Testis (tissue), 3 donors: ENCODE results near the gene ECEL1. TPM values are rescaled to one million over a fixed set of nuclear protein-coding genes. Genes with fewer than 3 reads are reported as not detected.

Experiments used
- DNase-seq: peaks from one replicate; pipeline ENCODE4 v3.0.0-alpha.2; 2019
- H3K27ac ChIP-seq, 2 donors: fragments of 200-600 bp; sonication (generic); one replicate each; pipeline ENCODE4 v1.5.1; 2019
- H3K27me3 ChIP-seq: fragments of 200-600 bp; sonication (generic); one replicate; pipeline ENCODE4 v1.5.1; 2019
- H3K36me3 ChIP-seq: fragments of 200-600 bp; sonication (generic); one replicate; pipeline ENCODE4 v1.5.1; 2017; ENCODE audit warnings: low read depth; ENCODE audit errors: missing control alignments
- H3K4me1 ChIP-seq: fragments of 200-600 bp; sonication (generic); one replicate; pipeline ENCODE4 v1.5.1; 2019
- H3K4me3 ChIP-seq, 2 donors: fragments of 200-600 bp; sonication (generic); one replicate each; pipeline ENCODE4 v1.5.1; 2017 to 2019
- H3K9me3 ChIP-seq: fragments of 200-600 bp; sonication (generic); one replicate; pipeline ENCODE4 v1.5.1; 2017
- CTCF ChIP-seq, 3 experiments: fragments of 450-650 bp in 2 of 3; fragments of 200-600 bp in 1 of 3; sonication (generic) in 1 of 3; IDR thresholded peaks; one replicate each; pipeline ENCODE4 v1.5.1; 2016 to 2019; ENCODE audit warnings: antibody characterized with exemption in 3 of 3, mild to moderate bottlenecking in 2 of 3, moderate library complexity in 1 of 3
- POLR2A ChIP-seq: fragments of 450-650 bp; IDR thresholded peaks from one replicate; pipeline ENCODE4 v1.6.1; 2017; ENCODE audit warnings: antibody characterized with exemption, mild to moderate bottlenecking, moderate library complexity
- WGBS, 2 donors: methylation state at CpG; one replicate each; pipeline ENCODE4 v1.1.5; 2018; 5-methylcytosine and 5-hydroxymethylcytosine counted together
- intact Hi-C: fragments of 100-400 bp; cut with DNase I; formaldehyde crosslinking; loops from one replicate; pipeline ENCODE4 v1.15.1; 2023; ENCODE audit warnings: low total_unique reads
- polyA plus RNA-seq: library from polyadenylated mRNA; stranded (reverse); fragments of 350-450 nt; fragmentation: Illumina TruSeq; extraction: RNeasy Lipid Tissue Mini Kit (QIAGEN cat#74804); gene quantifications from one replicate; pipeline ENCODE4 v1.2.3, GENCODE V29; 2014; ENCODE audit warnings: low read depth, low replicate concordance; ENCODE audit not compliant: insufficient read depth
- total RNA-seq, 2 donors: library from RNA; depleted of rRNA; stranded (reverse); fragments of >200 nt; gene quantifications; one replicate each; pipeline ENCODE4 v1.2.3, GENCODE V29; 2016

Gene ECEL1
- total and polyA plus RNA-seq, 3 donors from 2014 or later: 2.7 to 8.7 (median 4.3) TPM

DNA sequence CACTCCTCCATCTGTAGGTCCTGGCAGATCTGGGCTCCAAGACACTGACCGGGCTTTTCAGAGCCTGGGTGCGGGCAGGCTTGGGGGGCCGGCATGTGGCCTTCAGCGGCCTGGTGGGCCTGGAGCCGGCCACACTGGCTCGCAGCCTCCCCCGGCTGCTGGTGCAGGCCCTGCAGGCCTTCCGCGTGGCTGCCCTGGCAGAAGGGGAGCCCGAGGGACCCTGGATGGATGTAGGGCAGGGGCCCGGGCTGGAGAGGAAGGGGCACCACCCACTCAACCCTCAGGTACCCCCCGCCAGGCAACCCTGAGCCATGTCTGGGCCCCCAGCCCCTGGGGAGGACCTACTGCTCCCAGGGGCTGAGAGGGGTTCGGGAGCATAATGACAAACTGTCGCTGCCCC, 37.6 kb upstream of the ECEL1 start:
- WGBS, 2 donors: 56 to 68% methylated on average over 3 to 11 of the region's 14 CpGs
- TF ChIP-seq POLR2A (no peak), CTCF (IDR thresholded peaks at IDR 0.05) (no peak)
- H3K4me3 ChIP-seq: no peak overlapping the region

DNA sequence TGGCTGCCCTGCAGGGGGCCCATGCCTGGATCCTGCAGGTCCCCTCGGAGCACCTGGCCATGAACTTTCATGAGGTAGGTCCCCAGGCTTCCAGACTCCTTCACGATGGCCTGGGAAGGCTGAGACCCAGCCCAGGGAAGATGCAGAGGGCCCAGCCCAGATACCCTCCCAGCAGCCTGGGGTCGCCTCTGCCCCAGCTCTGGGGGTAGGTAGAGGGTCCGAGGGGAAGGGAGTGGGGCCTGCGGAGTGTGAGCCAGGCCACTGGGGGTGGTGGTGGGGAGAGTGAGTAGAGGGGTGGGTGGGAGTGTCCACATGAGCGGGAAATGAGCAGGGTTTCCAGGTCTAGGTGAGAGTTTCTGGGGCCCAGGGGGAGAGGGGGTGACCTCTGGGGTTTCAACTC, 37.1 kb upstream of the ECEL1 start:
- no peaks in the 10 kb centered on the region for H3K36me3 ChIP-seq

More for the DNA sequence above, 37.6 kb upstream of the ECEL1 start:
- Histone ChIP-seq H3K27ac (no peak overlapping the region), H3K27me3 (no peaks in the 10 kb centered on the region), H3K4me1 (peaks cover 8% of the 10 kb centered on the region), H3K9me3 (no peaks in the 10 kb centered on the region), H3K36me3 (no peaks in the 10 kb centered on the region)
- intact Hi-C loops: no loop called here
- no peak for DNase-seq

DNA sequence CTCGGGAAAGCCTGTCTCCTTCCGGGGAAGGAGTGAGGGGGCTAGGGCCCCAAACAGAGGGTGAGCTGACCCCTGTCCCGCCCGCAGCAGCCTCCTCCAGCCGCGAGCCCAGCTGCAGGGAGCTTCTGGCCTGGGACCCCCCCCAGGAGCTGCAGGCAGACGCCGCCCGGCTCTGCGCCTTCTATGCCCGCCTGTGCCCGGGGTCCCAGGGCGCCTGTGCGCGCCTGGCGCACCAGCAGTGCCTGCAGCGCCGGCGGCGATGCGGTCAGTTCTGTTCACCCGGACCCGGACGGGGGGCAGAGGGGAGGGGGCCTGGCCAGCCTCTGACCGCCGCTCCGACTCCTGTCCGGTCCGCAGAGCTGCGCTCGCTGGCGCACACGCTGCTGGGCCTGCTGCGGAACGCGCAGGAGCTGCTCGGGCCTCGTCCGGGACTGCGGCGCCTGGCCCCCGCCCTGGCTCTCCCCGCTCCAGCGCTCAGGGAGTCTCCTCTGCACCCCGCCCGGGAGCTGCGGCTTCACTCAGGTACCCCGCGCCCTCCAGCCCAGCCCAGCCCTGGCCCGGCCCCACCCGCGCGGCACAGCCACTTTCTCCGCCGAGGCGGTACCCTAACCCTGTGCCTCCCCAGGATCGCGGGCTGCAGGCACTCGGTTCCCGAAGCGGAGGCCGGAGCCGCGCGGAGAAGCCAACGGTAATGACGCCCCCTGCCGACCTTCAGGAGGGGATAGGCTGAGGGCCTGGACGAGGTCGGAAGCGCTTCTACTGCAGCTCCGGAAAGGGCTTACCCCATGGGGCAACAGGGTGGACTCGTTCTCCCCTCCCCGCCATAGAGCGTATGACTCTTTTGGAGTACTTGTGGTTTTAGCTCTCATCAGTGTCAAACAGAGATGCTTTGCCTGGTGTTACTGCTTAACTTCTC, 36.3 kb upstream of the ECEL1 start:
- Histone ChIP-seq H3K4me1 (peaks cover 8% of the 10 kb centered on the region), H3K9me3 (no peaks in the 10 kb centered on the region), H3K27me3 (no peaks in the 10 kb centered on the region), H3K4me3 (peak overlapping the region; percentile 21 to 32), H3K36me3 (no peaks in the 10 kb centered on the region), H3K27ac (no peak overlapping the region)
- DNase-seq: peak; percentile 43
- WGBS, 2 donors: 0 to 1% methylated on average over 2 to 74 of the region's 75 CpGs
- TF ChIP-seq POLR2A (no peak), CTCF (IDR thresholded peaks at IDR 0.05) (peak in 1 of 3 experiments; percentile 5)
- intact Hi-C loops: no loop called here

More for the DNA sequence above, 37.1 kb upstream of the ECEL1 start:
- DNase-seq: no peak
- 61 to 63% methylated on average over 6 of the region's 6 CpGs for WGBS, 2 donors
- Histone ChIP-seq H3K4me3 (no peak overlapping the region), H3K27ac (no peak overlapping the region), H3K27me3 (no peaks in the 10 kb centered on the region), H3K9me3 (no peaks in the 10 kb centered on the region), H3K4me1 (peaks cover 8% of the 10 kb centered on the region)
- TF ChIP-seq CTCF (IDR thresholded peaks at IDR 0.05): no peak
- TF ChIP-seq POLR2A: no peak
- intact Hi-C loops: no loop called here

DNA sequence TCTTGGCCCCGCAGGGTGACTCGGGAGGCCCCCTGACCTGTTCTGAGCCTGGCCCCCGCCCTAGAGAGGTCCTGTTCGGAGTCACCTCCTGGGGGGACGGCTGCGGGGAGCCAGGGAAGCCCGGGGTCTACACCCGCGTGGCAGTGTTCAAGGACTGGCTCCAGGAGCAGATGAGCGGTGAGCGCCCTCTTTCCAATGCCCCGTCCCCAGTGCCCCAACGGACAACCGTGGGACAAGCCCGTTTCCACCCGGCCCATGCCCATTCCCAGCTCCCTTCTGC, 35.7 kb upstream of the ECEL1 start:
- peak overlapping the region in 1 of 2 donors; percentile 32 for H3K4me3 ChIP-seq
- H3K27me3 ChIP-seq: no peaks in the 10 kb centered on the region
- 6 to 13% methylated on average over 12 to 15 of the region's 16 CpGs for whole genome bisulfite sequencing, 2 donors

More for the DNA sequence above, 35.7 kb upstream of the ECEL1 start:
- DNase-seq: no peak
- Histone ChIP-seq H3K4me1 (peaks cover 8% of the 10 kb centered on the region), H3K27ac (no peak overlapping the region), H3K9me3 (no peaks in the 10 kb centered on the region), H3K36me3 (no peaks in the 10 kb centered on the region)
- intact Hi-C loops: no loop called here
- no peak for TF ChIP-seq POLR2A
- TF ChIP-seq CTCF (IDR thresholded peaks at IDR 0.05): no peak
